Transverse colon (tissue), 4 donors: ENCODE measurements around the gene ELK4. TPM values are rescaled to one million over a fixed set of nuclear protein-coding genes. Genes with fewer than 3 reads are reported as not detected.

ENCODE experiments used
- DNase-seq: peaks from one replicate; pipeline ENCODE4 v3.0.0-alpha.2; 2019
- H3K27ac ChIP-seq, 4 donors: fragments of 200-600 bp; sonication (generic); 2 replicates each; pipeline ENCODE4 v1.5.1; 2016 to 2018; ENCODE audit warnings: inconsistent platforms in 4 of 4
- H3K27me3 ChIP-seq: fragments of 200-600 bp; sonication (generic); 2 replicates; pipeline ENCODE4 v1.5.1; 2017; ENCODE audit warnings: inconsistent platforms
- H3K36me3 ChIP-seq, 4 donors: fragments of 200-600 bp; sonication (generic); 2 replicates each; pipeline ENCODE4 v1.5.1; 2017 to 2019; ENCODE audit warnings: inconsistent platforms in 4 of 4
- H3K4me1 ChIP-seq, 4 donors: fragments of 200-600 bp; sonication (generic); 2 replicates each; pipeline ENCODE4 v1.5.1; 2017 to 2020; ENCODE audit warnings: inconsistent platforms in 4 of 4
- H3K4me3 ChIP-seq, 4 donors: fragments of 200-600 bp; sonication (generic); 1 replicate in 1 of 4; 2 replicates in 3 of 4; pipeline versions ENCODE4 v1.5.1 to v1.6.1; 2017 to 2019; ENCODE audit warnings: inconsistent platforms in 4 of 4
- H3K9me3 ChIP-seq, 2 donors: fragments of 200-600 bp; sonication (generic); 2 replicates each; pipeline ENCODE4 v1.5.1; 2017 to 2019; ENCODE audit warnings: inconsistent platforms in 2 of 2
- EP300 ChIP-seq: sonication (generic); formaldehyde crosslinking; IDR thresholded peaks from one replicate; pipeline ENCODE4 v1.6.1; 2017; ENCODE audit warnings: antibody characterized with exemption, low read depth
- POLR2A ChIP-seq: fragments of 450-650 bp; IDR thresholded peaks from one replicate; pipeline ENCODE4 v1.6.1; 2016; ENCODE audit warnings: antibody characterized with exemption, mild to moderate bottlenecking, moderate library complexity
- POLR2AphosphoS5 ChIP-seq, 3 donors: sonication (generic); formaldehyde crosslinking; IDR thresholded peaks; one replicate each; pipeline ENCODE4 v1.6.1; 2016; ENCODE audit warnings: antibody characterized with exemption in 3 of 3
- WGBS, 2 donors: methylation state at CpG; one replicate each; pipeline ENCODE4 v1.1.5; 2018; ENCODE audit warnings: low coverage in 1 of 2; 5-methylcytosine and 5-hydroxymethylcytosine counted together
- in situ Hi-C, 4 donors: fragments of 200-750 bp; cut with MboI; loops; one replicate each; pipeline versions ENCODE4 v1.15.0 to v1.15.1; 2017; ENCODE audit warnings: low sequenced_read_pairs in 3 of 4, low pct_ligation_motif_present in 1 of 4, low pct_unique_long_range_greater_than_20kb in 1 of 4
- intact Hi-C: fragments of 100-400 bp; cut with DNase I; formaldehyde crosslinking; loops from one replicate; pipeline ENCODE4 v1.15.1; 2023; ENCODE audit warnings: low total_unique reads
- total RNA-seq, 4 donors: library from RNA; depleted of rRNA; stranded (reverse); fragments of >200 nt; gene quantifications; one replicate each; pipeline ENCODE4 v1.1.0, GENCODE V29; 2016
- TF ChIP-seq, protein P1 (sequence below), 5 experiments: fragments of 200-600 bp in 3 of 5; fragments of 450-650 bp in 2 of 5; sonication (generic) in 3 of 5; IDR thresholded peaks; 1 replicate in 2 of 5; 2 replicates in 3 of 5; pipeline ENCODE4 v1.5.1; 2016 to 2017; ENCODE audit warnings: antibody characterized with exemption in 5 of 5, inconsistent platforms in 3 of 5, mild to moderate bottlenecking in 2 of 5, moderate library complexity in 1 of 5

The ELK4 gene
- total RNA-seq, 4 donors from 2014 or later: 16.0 to 24.1 (median 19.7) TPM

- TF ChIP-seq EP300 (no peak), POLR2A (no peak), POLR2AphosphoS5 (IDR thresholded peaks at IDR 0.05) (no peak)
- TF ChIP-seq, protein P1, sequence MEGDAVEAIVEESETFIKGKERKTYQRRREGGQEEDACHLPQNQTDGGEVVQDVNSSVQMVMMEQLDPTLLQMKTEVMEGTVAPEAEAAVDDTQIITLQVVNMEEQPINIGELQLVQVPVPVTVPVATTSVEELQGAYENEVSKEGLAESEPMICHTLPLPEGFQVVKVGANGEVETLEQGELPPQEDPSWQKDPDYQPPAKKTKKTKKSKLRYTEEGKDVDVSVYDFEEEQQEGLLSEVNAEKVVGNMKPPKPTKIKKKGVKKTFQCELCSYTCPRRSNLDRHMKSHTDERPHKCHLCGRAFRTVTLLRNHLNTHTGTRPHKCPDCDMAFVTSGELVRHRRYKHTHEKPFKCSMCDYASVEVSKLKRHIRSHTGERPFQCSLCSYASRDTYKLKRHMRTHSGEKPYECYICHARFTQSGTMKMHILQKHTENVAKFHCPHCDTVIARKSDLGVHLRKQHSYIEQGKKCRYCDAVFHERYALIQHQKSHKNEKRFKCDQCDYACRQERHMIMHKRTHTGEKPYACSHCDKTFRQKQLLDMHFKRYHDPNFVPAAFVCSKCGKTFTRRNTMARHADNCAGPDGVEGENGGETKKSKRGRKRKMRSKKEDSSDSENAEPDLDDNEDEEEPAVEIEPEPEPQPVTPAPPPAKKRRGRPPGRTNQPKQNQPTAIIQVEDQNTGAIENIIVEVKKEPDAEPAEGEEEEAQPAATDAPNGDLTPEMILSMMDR (IDR thresholded peaks at IDR 0.05): no peak
- no peaks in the 10 kb centered on the region for H3K36me3 ChIP-seq
- H3K27ac ChIP-seq: peak overlapping the region; percentile 70 to 77 (median 74)
- in situ Hi-C loops: loop anchor here in 2 of 4 donors (5.0 to 10.0 kb wide), 2 partner anchors 45 to 62 kb away; no protein-coding TSS in a partner anchor
- intact Hi-C loops: loop anchor here (2.0 kb wide), 1 partner anchor 64 kb away; no protein-coding TSS in a partner anchor
- H3K4me3 ChIP-seq: peak overlapping the region in 3 of 4 donors; percentile 23 to 56 (median 33)
- WGBS, 2 donors: 70 to 79% methylated on average over 9 to 14 of the region's 14 CpGs
- H3K4me1 ChIP-seq: peaks cover 3 to 39% (median 14%) of the 10 kb centered on the region in 4 donors
- H3K9me3 ChIP-seq: no peaks in the 10 kb centered on the region
- no peaks in the 10 kb centered on the region for H3K27me3 ChIP-seq
- DNase-seq: no peak
Observed at GRCh38 chr1:205592443-205593003, 39.3 kb downstream of the ELK4 start.

GRCh38 chr1:205591522-205592351, 40.1 kb downstream of the ELK4 start:
- Histone ChIP-seq H3K27me3 (no peaks in the 10 kb centered on the region), H3K27ac (peak overlapping the region; percentile 70 to 77 (median 74)), H3K4me1 (peaks cover 3 to 39% (median 14%) of the 10 kb centered on the region in 4 donors), H3K9me3 (no peaks in the 10 kb centered on the region), H3K4me3 (peak overlapping the region in 3 of 4 donors; percentile 23 to 56 (median 33)), H3K36me3 (no peaks in the 10 kb centered on the region)
- intact Hi-C loops: loop anchor here (2.0 kb wide), 1 partner anchor 65 kb away; no protein-coding TSS in a partner anchor
- peak; percentile 93 for DNase-seq
- no peak for TF ChIP-seq EP300
- TF ChIP-seq POLR2AphosphoS5 (IDR thresholded peaks at IDR 0.05): peak in 2 of 3 donors; percentile 42 to 49
- TF ChIP-seq POLR2A: peak; percentile 32
- TF ChIP-seq, protein P1 (IDR thresholded peaks at IDR 0.05): peak; percentile 95 to 99 (median 98)
- 0 to 4% methylated on average over 10 to 30 of the region's 40 CpGs for WGBS, 2 donors
- in situ Hi-C loops: loop anchor here in 2 of 4 donors (5.0 to 10.0 kb wide), 2 partner anchors 46 to 63 kb away; no protein-coding TSS in a partner anchor

GRCh38 chr1:205590777-205591513, 40.9 kb downstream of the ELK4 start:
- 61 to 66% methylated on average over 7 to 9 of the region's 9 CpGs for WGBS, 2 donors
- in situ Hi-C loops: loop anchor here in 2 of 4 donors (5.0 to 10.0 kb wide), 2 partner anchors 46 to 64 kb away; no protein-coding TSS in a partner anchor
- TF ChIP-seq POLR2A: no peak
- TF ChIP-seq EP300: no peak
- no peak for TF ChIP-seq POLR2AphosphoS5 (IDR thresholded peaks at IDR 0.05)
- TF ChIP-seq, protein P1 (IDR thresholded peaks at IDR 0.05): no peak

More at GRCh38 chr1:205590777-205591513, 40.9 kb downstream of the ELK4 start:
- peak overlapping the region; percentile 62 to 77 (median 70) for H3K27ac ChIP-seq
- no peaks in the 10 kb centered on the region for H3K36me3 ChIP-seq
- peaks cover 3 to 42% (median 16%) of the 10 kb centered on the region in 4 donors for H3K4me1 ChIP-seq
- no peaks in the 10 kb centered on the region for H3K27me3 ChIP-seq
- DNase-seq: no peak
- H3K9me3 ChIP-seq: no peaks in the 10 kb centered on the region
- intact Hi-C loops: no loop called here
- H3K4me3 ChIP-seq: no peak overlapping the region
